OCI-LY3 (cell line): ENCODE measurements around the gene GFY.

ENCODE experiments used
- H2AFZ ChIP-seq: fragments of 200-600, 300-600 bp; shearing (Covaris generic); 2 replicates; pipeline ENCODE4 v1.6.0; 2014; ENCODE audit warnings: antibody characterized with exemption, low read depth, low read length
- H3K27ac ChIP-seq: fragments of 200-600, 300-600 bp; sonication (generic); 2 replicates; pipeline ENCODE4 v1.5.1; 2014; ENCODE audit warnings: mild to moderate bottlenecking, low read length, moderate library complexity, mixed read lengths
- H3K27me3 ChIP-seq: fragments of 200-600, 300-600 bp; sonication (generic); 2 replicates; pipeline ENCODE4 v1.6.1; 2014; ENCODE audit warnings: low read depth, low read length, mixed read lengths
- H3K36me3 ChIP-seq: fragments of 200-600, 300-600 bp; sonication (generic); replicated peaks from 2 replicates; pipeline ENCODE3; 2014; ENCODE audit warnings: low read depth, low read length, mixed read lengths
- H3K4me1 ChIP-seq: fragments of 300-600, 200-600 bp; sonication (generic); 2 replicates; pipeline ENCODE4 v1.6.1; 2014; ENCODE audit warnings: low read length, mixed read lengths
- H3K4me2 ChIP-seq: fragments of 200-600, 300-600 bp; sonication (generic); 2 replicates; pipeline ENCODE4 v1.6.1; 2014; ENCODE audit warnings: low read length, mixed read lengths
- H3K4me3 ChIP-seq: fragments of 300-600, 200-600 bp; sonication (generic); 2 replicates; pipeline ENCODE4 v1.5.1; 2014; ENCODE audit warnings: antibody characterized with exemption, mild to moderate bottlenecking, low read length, moderate library complexity
- H3K79me2 ChIP-seq: fragments of 300-600, 200-600 bp; shearing (Covaris generic); 2 replicates; pipeline ENCODE4 v1.6.1; 2014; ENCODE audit warnings: mild to moderate bottlenecking, low read length, mixed read lengths
- H3K9ac ChIP-seq: fragments of 300-600, 200-600 bp; shearing (Covaris generic); 2 replicates; pipeline ENCODE4 v1.6.0; 2014; ENCODE audit warnings: mild to moderate bottlenecking, low read length, moderate library complexity
- H3K9me3 ChIP-seq: fragments of 200-600, 300-600 bp; shearing (Covaris generic); 2 replicates; pipeline ENCODE4 v1.6.1; 2014; ENCODE audit warnings: low read length, mixed read lengths; ENCODE audit not compliant: insufficient read depth
- H4K20me1 ChIP-seq: fragments of 200-600, 300-600 bp; sonication (generic); 2 replicates; pipeline ENCODE4 v1.6.1; 2016; ENCODE audit warnings: low read length, mixed read lengths; ENCODE audit not compliant: insufficient read depth
- CTCF ChIP-seq: fragments of 200-600, 300-600 bp; sonication (generic); IDR thresholded peaks from 2 replicates; pipeline ENCODE4 v1.5.1; 2014; ENCODE audit warnings: antibody characterized with exemption, low read length, low read depth
- EZH2phosphoT487 ChIP-seq: fragments of 200-600 bp; shearing (Covaris generic); IDR thresholded peaks from 2 replicates; pipeline ENCODE4 v1.6.1; 2018; ENCODE audit warnings: antibody characterized with exemption, mixed run types, low read depth

GFY gene

GRCh38 chr19:49462492-49462891 is 37.3 kb downstream of the GFY start:
- no peak overlapping the region for H3K9ac ChIP-seq
- H3K27me3 ChIP-seq: no peaks in the 10 kb centered on the region
- no peaks in the 10 kb centered on the region for H4K20me1 ChIP-seq
- H3K79me2 ChIP-seq: no peaks in the 10 kb centered on the region
- TF ChIP-seq CTCF (no peak), EZH2phosphoT487 (no peak)
- H3K4me1 ChIP-seq: peaks cover 5% of the 10 kb centered on the region; the same call in 1 of the 2 replicates
- no peaks in the 10 kb centered on the region for H3K9me3 ChIP-seq
- no peak overlapping the region for H2AFZ ChIP-seq
- H3K36me3 ChIP-seq: peaks cover 16% of the 10 kb centered on the region
- no peak overlapping the region for H3K27ac ChIP-seq
- H3K4me3 ChIP-seq: no peak overlapping the region
- H3K4me2 ChIP-seq: no peak overlapping the region

- Histone ChIP-seq H3K4me1 (no peaks in the 10 kb centered on the region), H3K36me3 (peaks cover 18% of the 10 kb centered on the region), H3K4me3 (no peak overlapping the region), H3K9me3 (no peaks in the 10 kb centered on the region), H3K4me2 (no peak overlapping the region), H4K20me1 (no peaks in the 10 kb centered on the region), H3K27me3 (no peaks in the 10 kb centered on the region), H3K9ac (no peak overlapping the region), H3K79me2 (no peaks in the 10 kb centered on the region), H3K27ac (no peak overlapping the region), H2AFZ (no peak overlapping the region)
- no peak for TF ChIP-seq EZH2phosphoT487
- TF ChIP-seq CTCF: no peak
Observed at GRCh38 chr19:49463960-49464740, 39.0 kb downstream of the GFY start.

- Histone ChIP-seq H3K27me3 (no peaks in the 10 kb centered on the region), H3K4me2 (no peak overlapping the region), H3K4me3 (no peak overlapping the region), H3K27ac (no peak overlapping the region), H2AFZ (no peak overlapping the region), H4K20me1 (no peaks in the 10 kb centered on the region), H3K9ac (no peak overlapping the region), H3K79me2 (no peaks in the 10 kb centered on the region), H3K4me1 (peaks cover 5% of the 10 kb centered on the region), H3K9me3 (no peaks in the 10 kb centered on the region), H3K36me3 (peaks cover 14% of the 10 kb centered on the region)
- TF ChIP-seq CTCF: no peak
- TF ChIP-seq EZH2phosphoT487: no peak
Observed at GRCh38 chr19:49465371-49465770, 40.2 kb downstream of the GFY start.

- Histone ChIP-seq H3K27ac (no peak overlapping the region), H3K79me2 (no peaks in the 10 kb centered on the region), H3K4me3 (no peak overlapping the region), H3K4me1 (peaks cover 9% of the 10 kb centered on the region), H4K20me1 (no peaks in the 10 kb centered on the region), H2AFZ (no peak overlapping the region), H3K9ac (no peak overlapping the region), H3K36me3 (peaks cover 10% of the 10 kb centered on the region), H3K9me3 (no peaks in the 10 kb centered on the region), H3K4me2 (no peak overlapping the region), H3K27me3 (no peaks in the 10 kb centered on the region)
- TF ChIP-seq CTCF: no peak
- TF ChIP-seq EZH2phosphoT487: no peak
Observed at GRCh38 chr19:49468199-49468598, 43.0 kb downstream of the GFY start.
